ENCODE measurements around the gene UBALD1.
"Not testable (repeated sequence)": the region's sequence is repeated elsewhere in the genome, so short reads cannot be mapped to it uniquely, and the experiment has no call there.

Gene UBALD1

GRCh38 chr16:4593086-4593485 lies 21.6 kb downstream of the UBALD1 start:
- no peak for DNase-seq

- no peak for DNase-seq
These were observed 22.8 kb downstream of the UBALD1 start for GRCh38 chr16:4591706-4592470.

DNA sequence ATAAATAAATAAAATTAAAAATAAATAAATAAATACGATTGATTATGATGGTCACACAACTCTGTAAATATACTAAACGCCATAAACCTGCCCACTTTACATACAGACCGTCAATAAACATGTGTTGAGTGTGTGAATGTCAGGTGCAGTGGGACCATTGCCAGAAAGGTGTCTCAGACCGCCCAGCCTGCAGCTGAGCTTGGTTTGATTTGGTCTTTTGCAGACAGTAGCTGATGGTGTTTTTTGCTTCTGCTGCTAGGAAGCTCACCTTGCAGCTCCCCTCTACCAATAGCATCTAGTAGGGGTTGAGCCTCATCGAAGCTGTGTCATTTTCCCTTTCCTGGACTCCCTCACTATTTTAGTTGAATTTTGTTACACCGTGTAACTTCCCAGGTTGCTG lies 23.5 kb downstream of the UBALD1 start:
- DNase-seq, result no peak

DNA sequence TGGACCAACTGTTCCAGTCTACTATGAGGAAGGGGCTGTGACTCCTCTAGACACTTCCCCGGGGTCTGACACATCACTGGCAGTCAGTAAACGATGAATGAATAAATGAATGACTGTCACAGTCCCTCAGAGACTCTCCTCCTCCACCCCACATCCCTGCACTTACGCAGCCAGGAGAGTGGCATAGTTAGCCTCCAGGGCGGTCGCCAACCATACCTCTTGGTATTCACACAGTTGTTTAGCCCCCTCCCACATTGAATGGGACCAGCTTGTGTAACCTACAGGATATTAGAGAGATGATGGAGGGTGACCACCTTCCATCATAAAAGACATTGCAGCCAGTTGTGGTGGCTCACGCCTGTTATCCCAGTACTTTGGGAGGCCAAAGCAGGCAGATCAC lies 25.7 kb downstream of the UBALD1 start:
- no peak for DNase-seq

DNA sequence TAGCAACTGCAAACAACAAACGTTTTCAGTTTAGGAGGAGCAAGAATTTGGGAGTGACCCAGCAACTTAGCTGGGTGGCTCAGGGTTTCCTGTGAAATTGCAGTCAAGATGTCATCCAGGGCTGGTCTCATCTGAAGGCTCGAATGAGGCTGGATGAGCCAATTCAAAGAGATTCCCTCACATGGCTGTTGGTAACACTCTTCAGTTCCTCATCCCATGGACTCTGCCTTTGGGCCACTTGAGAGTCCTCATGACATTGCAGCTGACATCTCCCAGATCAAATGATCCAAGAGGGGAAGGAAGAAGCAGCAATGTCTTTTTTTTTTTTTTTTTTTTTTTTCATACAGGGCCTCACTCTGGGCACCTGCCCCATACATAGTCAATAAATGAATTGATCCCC lies 26.3 kb downstream of the UBALD1 start:
- DNase-seq, result no peak

GRCh38 chr16:4586291-4586690 lies 28.4 kb downstream of the UBALD1 start:
- no peak for DNase-seq

- no peak for DNase-seq
These were observed 30.8 kb downstream of the UBALD1 start for GRCh38 chr16:4583906-4584305.

DNA sequence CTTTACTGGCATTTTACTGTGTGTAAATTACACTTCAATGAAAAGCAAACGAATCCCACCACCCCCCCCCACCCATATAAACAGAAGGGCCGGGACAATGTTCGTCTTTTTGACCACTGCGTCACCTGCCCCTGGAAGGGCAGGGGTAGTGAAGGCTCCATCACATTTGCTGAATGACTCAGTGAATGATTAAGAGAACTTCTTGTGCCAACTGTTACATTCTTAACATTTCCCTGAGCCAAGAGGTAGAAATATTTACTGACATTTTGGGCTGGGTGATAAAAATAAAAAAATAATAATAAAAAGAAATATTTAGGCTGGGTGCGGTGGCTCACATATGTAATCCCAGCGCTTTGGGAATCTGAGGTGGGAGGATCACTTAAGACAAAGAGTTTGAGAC lies 34.4 kb downstream of the UBALD1 start:
- DNase-seq, result no peak

DNA sequence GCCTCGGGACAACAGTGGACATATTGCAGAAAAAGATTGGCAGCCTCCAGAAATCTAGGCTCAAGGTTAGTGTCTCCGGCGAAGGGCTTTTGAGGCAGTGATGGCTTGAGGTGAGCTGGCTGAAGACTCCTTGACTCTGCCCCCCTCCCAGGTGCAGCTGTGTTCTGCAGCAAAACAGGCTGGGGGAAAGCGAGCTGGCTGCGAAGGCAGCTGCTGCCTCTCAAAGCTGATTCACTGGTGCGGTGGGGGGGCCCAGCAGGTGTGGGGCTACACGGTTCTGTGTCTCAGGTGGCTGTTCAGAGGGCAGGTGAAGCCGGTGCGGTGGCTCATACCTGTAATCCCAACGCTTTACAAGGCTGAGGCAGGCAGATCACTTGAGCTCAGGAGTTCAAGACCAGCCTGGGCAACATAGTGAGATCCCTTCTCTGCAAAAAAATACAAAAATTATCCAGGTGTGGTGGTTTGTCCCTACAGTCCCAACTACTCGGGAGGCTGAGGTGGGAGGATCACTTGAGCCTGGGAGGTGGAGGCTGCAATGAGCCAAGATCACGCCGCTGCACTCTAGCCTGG lies 35.6 kb downstream of the UBALD1 start:
- no peak for DNase-seq

DNA sequence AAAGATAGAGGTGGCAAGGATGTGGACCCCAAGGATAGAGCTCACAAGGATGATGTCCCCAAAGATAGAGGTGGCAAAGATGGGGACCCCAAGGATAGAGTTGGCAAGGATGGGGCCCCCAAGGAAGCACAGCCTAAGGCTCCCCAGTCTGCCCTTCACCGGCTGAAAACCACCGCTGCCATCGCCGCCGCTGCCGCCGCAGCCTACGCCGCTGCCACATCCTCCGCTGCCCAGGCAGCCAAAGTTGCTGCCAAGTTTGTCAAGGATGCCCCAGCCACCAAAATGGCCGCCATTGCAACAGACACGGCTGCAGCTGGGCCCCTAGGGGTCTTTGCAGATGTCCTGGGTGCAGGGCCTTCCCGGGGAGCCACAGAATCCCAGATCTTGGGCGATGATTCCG lies 38.7 kb downstream of the UBALD1 start:
- no peak for DNase-seq

GRCh38 chr16:4574919-4575705 lies 39.6 kb downstream of the UBALD1 start:
- DNase-seq, result no peak

DNA sequence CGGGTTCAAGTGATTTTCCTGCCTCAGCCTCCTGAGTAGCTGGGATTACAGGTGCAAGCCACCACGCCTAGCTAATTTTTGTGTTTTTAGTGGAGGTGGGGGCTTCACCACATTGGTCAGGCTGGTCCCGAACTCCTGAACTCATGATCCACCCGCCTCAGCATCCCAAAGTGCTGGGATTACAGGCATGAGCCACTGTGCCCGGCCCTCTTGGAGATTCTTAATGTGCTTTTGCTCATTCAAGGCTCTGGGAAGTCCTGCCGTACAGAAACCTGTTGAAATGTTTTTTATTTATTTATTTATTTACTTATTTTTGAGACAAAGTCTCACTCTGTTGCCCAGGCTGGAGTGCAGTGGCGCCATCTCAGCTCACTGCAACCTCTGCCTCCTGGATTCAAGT lies 40.8 kb downstream of the UBALD1 start:
- not testable (repeated sequence) for DNase-seq

GRCh38 chr16:4572715-4573114 lies 42.0 kb downstream of the UBALD1 start:
- DNase-seq, result no peak

GRCh38 chr16:4570688-4571321 lies 43.9 kb downstream of the UBALD1 start:
- no peak for DNase-seq

GRCh38 chr16:4570086-4570485 lies 44.6 kb downstream of the UBALD1 start:
- DNase-seq, result no peak

- DNase-seq, result no peak
These were observed 48.5 kb downstream of the UBALD1 start for GRCh38 chr16:4566144-4566543.

DNA sequence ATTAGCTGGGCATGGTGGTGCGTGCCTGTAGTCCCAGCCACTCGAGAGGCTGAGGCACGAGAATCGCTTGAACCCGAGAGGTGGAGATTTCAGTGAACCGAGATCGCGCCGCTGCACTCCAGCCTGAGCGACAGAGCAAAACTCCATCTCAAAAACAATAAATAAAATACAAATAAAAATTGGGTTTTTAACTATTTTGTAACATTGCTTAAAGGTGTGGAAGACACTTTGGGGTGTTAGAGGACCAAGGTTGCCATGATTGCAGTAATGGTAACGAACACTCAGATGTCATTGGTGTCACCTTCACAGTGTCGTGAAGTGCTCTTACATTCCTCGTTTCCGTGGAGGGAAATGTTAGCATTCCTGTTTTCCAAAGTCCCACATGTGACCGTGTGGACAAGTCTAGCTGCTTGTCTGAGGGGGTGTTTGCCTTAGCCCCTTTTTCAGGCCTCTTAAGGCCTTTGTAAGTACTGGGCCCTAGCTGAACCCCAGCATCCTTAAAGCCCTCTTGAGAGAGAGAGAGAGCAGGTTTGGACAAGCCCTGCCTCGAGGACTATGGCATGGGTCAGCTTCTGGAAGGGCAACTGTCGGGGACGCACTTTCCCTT lies 49.9 kb downstream of the UBALD1 start:
- no peak for DNase-seq

GRCh38 chr16:4561596-4561995 lies 53.1 kb downstream of the UBALD1 start:
- DNase-seq, result no peak

Measured in activated CD4-positive, alpha-beta T cell treated with anti-CD3 and anti-CD28 coated beads for 1 hour (primary cell).